ENCODE measurements around the gene SRGAP2.
"Not testable (repeated sequence)": the region's sequence is repeated elsewhere in the genome, so short reads cannot be mapped to it uniquely, and the experiment has no call there.

SRGAP2 gene

GRCh38 chr1:206252680-206253335 lies 49.5 kb downstream of the SRGAP2 start:
- not testable (repeated sequence) for DNase-seq
